Naive thymus-derived CD8-positive, alpha-beta T cell (primary cell): ENCODE results near the gene GJD3. TPM values are rescaled to one million over a fixed set of nuclear protein-coding genes. Genes with fewer than 3 reads are reported as not detected.

Experiments
- ATAC-seq, 2 donors: fragments of 150-1000 bp; cut with Tn5 transposase in 1 of 2; sonication (Bioruptor Pico), chemical (Tn5 transposase) in 1 of 2; 1 replicate in 1 of 2; 2 replicates in 1 of 2; pipeline ENCODE4 v1.10.0; 2021; ENCODE audit warnings: mild to moderate bottlenecking in 2 of 2, moderate library complexity in 2 of 2
- POLR2A ChIA-PET: fragments of 350-600 bp; sonication (Branson Sonifier 250); formaldehyde crosslinking; loops from one replicate; lab custom pipeline; 2021; ENCODE audit warnings: antibody characterized with exemption; lab: Charles Lee
- DNase-seq, 10 donors: peaks; one replicate each; pipeline versions ENCODE4 v3.0.0 to v3.0.0-alpha.2; 2020 to 2022
- H3K27ac Mint-ChIP-seq, 10 donors: one replicate each; pipeline ENCODE4 v1.8.0; 2020 to 2022; ENCODE audit warnings: mild to moderate bottlenecking in 10 of 10, mixed read lengths in 10 of 10, moderate library complexity in 4 of 10, inconsistent platforms in 1 of 10
- H3K27me3 Mint-ChIP-seq, 5 donors: one replicate each; pipeline ENCODE4 v1.8.0; 2021 to 2022; ENCODE audit warnings: mixed read lengths in 5 of 5
- H3K36me3 Mint-ChIP-seq, 3 donors: one replicate each; pipeline ENCODE4 v1.8.0; 2020 to 2022; ENCODE audit warnings: mixed read lengths in 3 of 3, mild to moderate bottlenecking in 2 of 3, inconsistent platforms in 1 of 3
- H3K4me1 Mint-ChIP-seq, 4 donors: one replicate each; pipeline ENCODE4 v1.8.0; 2021 to 2022; ENCODE audit warnings: mixed read lengths in 4 of 4
- H3K4me3 Mint-ChIP-seq, 10 donors: one replicate each; pipeline ENCODE4 v1.8.0; 2020 to 2022; ENCODE audit warnings: mild to moderate bottlenecking in 10 of 10, mixed read lengths in 10 of 10, moderate library complexity in 6 of 10, inconsistent platforms in 1 of 10
- H3K9me3 Mint-ChIP-seq, 9 donors: one replicate each; pipeline ENCODE4 v1.8.0; 2020 to 2022; ENCODE audit warnings: mixed read lengths in 9 of 9, mild to moderate bottlenecking in 3 of 9, inconsistent platforms in 1 of 9, moderate library complexity in 1 of 9
- polyA plus RNA-seq, 3 donors: library from polyadenylated mRNA; unstranded; fragments of 300-500 nt; fragmentation: Illumina TruSeq; gene quantifications; one replicate each; pipeline ENCODE4 v1.2.3, GENCODE V29; 2021
- total RNA-seq, 8 experiments: library from RNA in 2 of 8; stranded (reverse) in 2 of 8; gene quantifications; one replicate each; pipeline ENCODE4 v1.2.3 and lab custom pipeline; 2021 to 2026

GJD3 gene
- total and polyA plus RNA-seq, 5 experiments from 2014 or later, result not detected

DNA sequence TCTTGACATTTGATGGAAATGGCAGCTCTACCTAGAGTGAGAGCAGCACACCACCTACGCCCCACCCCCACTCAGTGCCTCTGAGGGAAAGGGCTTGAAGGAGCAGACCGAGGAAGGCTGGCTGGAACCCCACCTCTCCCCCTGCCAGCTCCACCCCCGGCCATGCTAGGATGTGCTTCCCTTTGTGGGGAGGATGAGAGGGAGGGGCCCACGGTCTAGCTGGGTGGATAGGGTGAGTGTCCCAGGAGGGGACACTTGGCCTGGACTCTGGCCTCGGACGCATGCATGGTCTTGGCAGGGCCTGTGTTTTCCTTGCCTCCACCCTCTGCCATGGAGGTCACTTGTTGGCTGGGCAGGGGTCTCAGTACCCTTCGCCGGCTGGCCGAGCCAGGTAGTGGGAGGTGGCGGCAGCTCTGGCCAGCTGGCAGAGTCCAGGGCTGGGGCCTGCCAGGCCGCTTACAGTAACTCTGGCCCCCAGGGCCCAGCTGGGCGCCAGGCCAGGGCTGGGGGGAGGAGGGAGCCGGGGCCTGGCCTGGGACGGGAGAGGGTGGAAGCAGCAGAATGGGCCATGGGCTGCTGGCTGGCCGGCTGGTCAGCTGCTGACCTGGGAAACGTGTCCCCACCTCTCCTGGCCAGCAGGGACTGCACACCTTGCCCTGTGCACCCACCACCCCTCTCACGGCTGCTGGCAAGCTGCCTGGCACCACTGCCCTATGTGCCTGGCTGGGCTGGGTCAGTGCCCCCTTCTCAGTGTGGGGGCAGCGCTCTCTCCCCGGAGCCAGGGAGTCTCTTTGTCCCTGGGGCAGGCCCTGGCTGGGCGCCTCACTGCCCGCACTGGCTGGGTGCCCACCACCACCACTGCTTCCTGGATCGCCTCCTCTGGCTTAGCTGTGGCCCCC is 32.5 kb downstream of the GJD3 start:
- Mint-ChIP-seq H3K9me3 (no peaks in the 10 kb centered on the region), H3K4me3 (peak overlapping the region in 8 of 10 donors; percentile 45 to 83 (median 70)), H3K27me3 (no peaks in the 10 kb centered on the region), H3K4me1 (peaks cover 41 to 88% (median 83%) of the 10 kb centered on the region in 4 donors), H3K36me3 (peaks cover 0 to 31% (median 1%) of the 10 kb centered on the region in 3 donors), H3K27ac (peak overlapping the region; percentile 78 to 93 (median 84))
- ATAC-seq, result no peak
- POLR2A ChIA-PET, result interaction anchor here (0.5 to 23.1 kb wide), 5 partner anchors 12 to 129 kb away, joined by 3 to 458 read pairs (median 6); partner anchors contain the start of gene RARA
- no peak for DNase-seq

GRCh38 chr17:40330850-40331470 is 33.6 kb downstream of the GJD3 start:
- POLR2A ChIA-PET, result interaction anchor here (0.5 to 23.1 kb wide), 5 partner anchors 13 to 222 kb away, joined by 3 to 458 read pairs (median 7); partner anchors contain the start of gene RARA
- H3K36me3 Mint-ChIP-seq, result peaks cover 0 to 31% (median 1%) of the 10 kb centered on the region in 3 donors
- no peaks in the 10 kb centered on the region for H3K27me3 Mint-ChIP-seq
- no peaks in the 10 kb centered on the region for H3K9me3 Mint-ChIP-seq
- peak overlapping the region; percentile 71 to 95 (median 87) for H3K27ac Mint-ChIP-seq
- DNase-seq (no peak), ATAC-seq (no peak)
- peak overlapping the region in 9 of 10 donors; percentile 45 to 83 (median 70) for H3K4me3 Mint-ChIP-seq
- peaks cover 48 to 91% (median 87%) of the 10 kb centered on the region in 4 donors for H3K4me1 Mint-ChIP-seq

GRCh38 chr17:40329839-40330794 is 34.4 kb downstream of the GJD3 start:
- POLR2A ChIA-PET, result interaction anchor here (0.6 to 23.1 kb wide), 3 partner anchors 14 to 221 kb away, joined by 7 to 458 read pairs (median 283); partner anchors contain the start of gene RARA
- Mint-ChIP-seq H3K9me3 (no peaks in the 10 kb centered on the region), H3K4me1 (peaks cover 54 to 96% (median 93%) of the 10 kb centered on the region in 4 donors), H3K4me3 (peak overlapping the region; percentile 40 to 83 (median 66)), H3K36me3 (peaks cover 0 to 31% (median 1%) of the 10 kb centered on the region in 3 donors), H3K27ac (peak overlapping the region; percentile 76 to 100 (median 91)), H3K27me3 (no peaks in the 10 kb centered on the region)
- DNase-seq (peak in 2 of 10 donors; percentile 33 to 56), ATAC-seq (peak; percentile 20 to 22)

DNA sequence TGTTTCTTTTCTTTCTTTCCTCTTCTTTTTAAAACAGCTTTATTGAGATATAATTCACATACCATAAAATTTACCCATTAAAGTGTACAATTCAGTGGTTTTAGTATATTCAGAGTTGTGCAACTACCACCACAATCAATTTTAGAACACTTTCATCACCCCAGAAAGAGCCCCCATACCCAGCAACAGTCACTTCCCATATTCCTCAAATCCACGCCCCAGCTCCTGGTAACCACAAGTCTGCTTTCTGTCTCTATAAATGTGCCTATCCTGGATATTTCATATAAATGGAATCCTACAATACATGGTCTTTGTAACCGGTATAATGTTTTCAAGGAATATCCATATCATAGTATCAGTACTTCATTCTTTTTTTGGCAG is 36.2 kb downstream of the GJD3 start:
- Mint-ChIP-seq H3K4me1 (peaks cover 52 to 95% (median 92%) of the 10 kb centered on the region in 4 donors), H3K4me3 (peak overlapping the region in 8 of 10 donors; percentile 15 to 83 (median 51)), H3K27ac (peak overlapping the region; percentile 36 to 100 (median 91)), H3K36me3 (peaks cover 0 to 19% (median 1%) of the 10 kb centered on the region in 3 donors), H3K27me3 (no peaks in the 10 kb centered on the region), H3K9me3 (no peaks in the 10 kb centered on the region)
- ATAC-seq (no peak), DNase-seq (no peak)
- POLR2A ChIA-PET, result interaction anchor here (0.5 to 23.1 kb wide), 6 partner anchors 8 to 1343 kb away, joined by 3 to 458 read pairs (median 7); partner anchors contain the start of gene RARA

DNA sequence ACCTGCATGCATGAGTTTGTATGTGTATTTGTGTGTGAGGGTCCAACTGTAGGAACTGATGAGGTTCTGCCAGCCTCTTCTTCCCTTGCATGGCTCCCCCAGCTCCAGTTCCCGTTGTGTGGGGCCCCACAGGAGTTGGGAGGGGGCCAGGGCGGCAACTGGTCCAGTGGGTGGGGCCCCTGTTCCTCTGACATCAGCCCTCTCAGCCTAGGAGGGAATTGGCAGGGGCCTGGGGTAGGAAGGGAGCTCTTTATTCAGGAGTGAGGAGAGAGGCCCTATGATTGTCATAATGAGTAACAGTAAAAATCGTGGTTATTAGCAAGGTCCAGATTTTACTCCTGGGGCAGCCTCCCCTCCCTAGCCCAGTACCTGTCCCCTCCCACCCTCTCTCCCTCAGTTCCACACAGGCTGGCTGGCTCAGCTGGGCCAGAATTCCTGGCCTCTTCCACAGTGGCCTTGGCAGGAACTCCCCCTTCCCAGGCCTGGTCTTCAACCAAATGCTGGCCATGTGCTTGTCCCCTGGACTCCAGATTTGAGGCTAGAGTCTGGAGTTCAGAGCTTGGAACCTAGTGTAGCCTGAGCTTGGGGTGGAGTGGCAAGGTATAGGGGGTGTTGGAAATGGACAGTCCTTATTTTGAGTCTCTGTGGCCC is 36.7 kb downstream of the GJD3 start:
- ATAC-seq (no peak), DNase-seq (no peak)
- Mint-ChIP-seq H3K27ac (peak overlapping the region; percentile 98 to 100 (median 100)), H3K36me3 (peaks cover 0 to 14% (median under 1%) of the 10 kb centered on the region in 3 donors), H3K9me3 (peaks cover 0 to 2% (median 0%) of the 10 kb centered on the region in 9 donors), H3K27me3 (peaks cover 0 to 1% (median 0%) of the 10 kb centered on the region in 5 donors), H3K4me1 (peaks cover 57 to 95% (median 93%) of the 10 kb centered on the region in 4 donors), H3K4me3 (peak overlapping the region; percentile 50 to 92 (median 88))
- POLR2A ChIA-PET, result interaction anchor here (0.6 to 23.1 kb wide), 6 partner anchors 9 to 228 kb away, joined by 3 to 458 read pairs (median 8); partner anchors contain the start of genes NR1D1 and RARA

DNA sequence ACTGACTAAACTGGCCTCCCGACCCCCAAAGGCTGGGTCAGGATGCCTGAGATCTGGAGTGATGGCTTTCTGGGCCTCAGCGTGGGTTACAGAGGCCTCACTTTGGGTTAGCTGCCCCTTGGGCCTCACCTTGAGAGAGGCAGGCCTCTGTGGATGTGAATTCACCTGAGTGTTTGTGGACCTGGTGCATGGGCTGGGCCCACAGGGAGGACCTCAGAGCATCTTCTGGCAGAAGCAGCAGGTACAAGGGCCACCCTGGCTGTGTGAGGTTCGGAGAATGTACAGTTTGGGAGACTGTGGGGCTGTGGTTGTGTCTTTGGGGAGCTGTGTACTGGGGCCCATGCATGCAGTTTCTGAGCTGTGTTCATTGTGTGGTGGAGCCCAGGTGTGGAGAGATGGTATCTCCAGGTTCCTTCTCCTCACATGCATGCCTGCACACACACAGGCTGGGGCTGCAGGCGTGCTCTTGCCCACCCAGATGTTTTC is 37.2 kb downstream of the GJD3 start:
- peak in 1 of 10 donors; percentile 58 for DNase-seq
- POLR2A ChIA-PET, result interaction anchor here (1.1 to 23.1 kb wide), 6 partner anchors 15 to 228 kb away, joined by 3 to 458 read pairs (median 8); partner anchors contain the start of genes NR1D1 and RARA
- peaks cover 0 to 8% (median 2%) of the 10 kb centered on the region in 3 donors for H3K36me3 Mint-ChIP-seq

GRCh38 chr17:40326832-40327199 is 37.7 kb downstream of the GJD3 start:
- peaks cover 0 to 5% (median 0%) of the 10 kb centered on the region in 9 donors for H3K9me3 Mint-ChIP-seq
- peaks cover 0 to 7% (median 2%) of the 10 kb centered on the region in 3 donors for H3K36me3 Mint-ChIP-seq
- POLR2A ChIA-PET, result interaction anchor here (1.2 to 28.1 kb wide), 6 partner anchors 1 to 227 kb away, joined by 3 to 458 read pairs (median 146); partner anchors contain the start of genes NR1D1 and RARA
- peak overlapping the region; percentile 98 to 100 (median 100) for H3K27ac Mint-ChIP-seq
- peaks cover 56 to 96% (median 95%) of the 10 kb centered on the region in 4 donors for H3K4me1 Mint-ChIP-seq
- peak overlapping the region; percentile 71 to 92 (median 88) for H3K4me3 Mint-ChIP-seq
- H3K27me3 Mint-ChIP-seq, result peaks cover 0 to 6% (median 0%) of the 10 kb centered on the region in 5 donors
- no peak for ATAC-seq
- DNase-seq, result no peak

More for the DNA sequence above, 37.2 kb downstream of the GJD3 start:
- Mint-ChIP-seq H3K27me3 (peaks cover 0 to 6% (median 0%) of the 10 kb centered on the region in 5 donors), H3K9me3 (peaks cover 0 to 5% (median 0%) of the 10 kb centered on the region in 9 donors), H3K4me3 (peak overlapping the region; percentile 50 to 92 (median 88)), H3K4me1 (peaks cover 54 to 93% (median 92%) of the 10 kb centered on the region in 4 donors), H3K27ac (peak overlapping the region; percentile 98 to 100 (median 100))
- ATAC-seq, result no peak

DNA sequence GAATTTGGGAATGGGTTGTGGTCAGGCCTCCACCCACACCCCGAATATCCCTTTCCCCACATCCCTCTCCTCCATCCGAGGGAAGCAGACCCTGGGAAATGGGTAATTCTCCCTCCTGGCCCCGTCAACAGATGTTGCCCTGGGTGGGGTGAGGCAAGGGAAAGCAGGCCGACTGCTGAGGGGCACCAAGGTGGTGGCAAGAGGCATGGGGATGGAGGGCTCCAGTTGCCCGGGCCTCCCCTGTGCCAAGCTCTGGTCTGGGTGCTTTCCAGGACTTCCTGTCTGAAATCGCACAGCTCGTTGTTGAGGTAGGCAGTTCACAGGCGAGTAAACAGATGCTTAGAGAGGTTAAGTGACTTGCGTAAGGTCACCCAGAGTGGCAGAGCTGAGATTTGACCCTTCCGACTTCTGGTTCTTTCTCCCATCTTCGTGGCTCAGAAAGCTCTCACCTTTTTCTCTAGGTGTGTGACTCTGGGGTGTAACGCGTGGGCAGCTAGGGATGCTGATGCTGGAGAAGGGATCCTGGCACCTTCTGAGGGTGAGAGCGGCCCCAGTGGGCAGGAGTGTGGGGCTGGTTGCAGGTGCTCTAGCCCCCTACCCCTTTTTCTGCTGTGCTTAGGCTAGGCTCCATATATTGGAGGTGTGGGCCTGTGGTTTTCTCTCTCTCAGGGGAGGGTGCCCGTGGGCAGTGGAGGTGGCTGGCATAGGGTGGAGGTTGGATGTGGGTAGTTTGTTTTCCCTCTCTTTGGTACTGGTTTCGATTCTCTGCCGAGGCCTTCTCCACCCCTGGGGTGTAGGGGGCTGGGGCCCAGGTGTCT is 38.3 kb downstream of the GJD3 start:
- Mint-ChIP-seq H3K4me1 (peaks cover 58 to 96% (median 95%) of the 10 kb centered on the region in 4 donors), H3K27me3 (peaks cover 0 to 6% (median 0%) of the 10 kb centered on the region in 5 donors), H3K9me3 (peaks cover 0 to 5% (median 0%) of the 10 kb centered on the region in 9 donors), H3K27ac (peak overlapping the region; percentile 98 to 100 (median 100)), H3K4me3 (peak overlapping the region; percentile 71 to 92 (median 88)), H3K36me3 (peaks cover 0 to 2% (median 2%) of the 10 kb centered on the region in 3 donors)
- DNase-seq (peak in 9 of 10 donors; percentile 53 to 78 (median 63)), ATAC-seq (peak; percentile 13 to 24)
- POLR2A ChIA-PET, result interaction anchor here (0.7 to 28.1 kb wide), 10 partner anchors 0 to 278 kb away, joined by 3 to 458 read pairs (median 5); partner anchors contain the start of genes NR1D1 and RARA

DNA sequence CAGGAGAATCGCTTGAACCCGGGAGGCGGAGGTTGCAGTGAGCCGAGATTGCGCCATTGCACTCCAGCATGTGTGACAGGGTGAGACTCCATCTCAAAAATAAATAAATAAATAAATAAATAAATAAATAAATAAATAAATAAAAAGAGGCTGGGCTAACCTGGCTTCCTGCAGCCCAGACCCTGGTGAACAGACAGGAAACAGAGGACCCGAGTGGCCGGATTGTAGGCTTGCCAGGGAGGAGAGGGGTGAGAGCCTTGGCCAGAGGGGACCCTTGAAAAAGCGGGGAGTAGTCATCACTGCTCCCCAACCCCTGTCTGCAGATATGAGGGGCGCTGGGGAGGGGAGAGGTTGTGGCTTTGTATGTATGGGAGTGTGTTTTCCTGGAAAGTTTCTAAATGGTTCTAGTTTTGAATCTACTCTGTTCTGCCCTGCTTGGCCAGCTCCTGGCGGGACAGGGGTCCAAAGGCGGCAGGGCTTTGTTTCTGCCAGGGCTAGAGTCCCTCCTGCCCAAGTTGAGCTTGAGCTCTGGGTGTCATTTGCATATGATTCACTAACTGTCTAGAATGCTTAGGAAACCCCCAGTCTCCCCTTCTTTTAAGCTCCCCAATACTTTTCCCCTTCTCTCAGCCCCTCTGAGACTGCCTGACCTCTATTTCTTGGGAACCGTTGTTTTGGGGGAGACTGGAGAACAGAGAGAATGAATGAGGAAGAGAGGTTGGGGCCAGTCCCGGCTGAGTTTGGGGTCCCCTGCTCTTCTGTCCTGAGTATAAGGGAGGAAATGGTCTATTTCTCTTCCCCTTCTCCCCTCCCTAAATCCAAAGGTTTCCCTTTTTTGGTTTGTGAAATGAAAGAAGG is 39.2 kb downstream of the GJD3 start:
- POLR2A ChIA-PET, result interaction anchor here (0.7 to 28.1 kb wide), 8 partner anchors 1 to 279 kb away, joined by 3 to 458 read pairs (median 8); partner anchors contain the start of genes NR1D1 and RARA
- H3K9me3 Mint-ChIP-seq, result peaks cover 0 to 5% (median 0%) of the 10 kb centered on the region in 9 donors
- peak overlapping the region; percentile 71 to 96 (median 88) for H3K4me3 Mint-ChIP-seq
- DNase-seq, result peak in 3 of 10 donors; percentile 27 to 64 (median 37)
- no peak for ATAC-seq
- H3K36me3 Mint-ChIP-seq, result peaks cover 0 to 2% (median 0%) of the 10 kb centered on the region in 3 donors
- H3K27me3 Mint-ChIP-seq, result peaks cover 0 to 6% (median 0%) of the 10 kb centered on the region in 5 donors
- peak overlapping the region; percentile 98 to 100 (median 100) for H3K27ac Mint-ChIP-seq
- peaks cover 57 to 96% (median 95%) of the 10 kb centered on the region in 4 donors for H3K4me1 Mint-ChIP-seq
